ENCODE measurements around the gene VASP.

DNA sequence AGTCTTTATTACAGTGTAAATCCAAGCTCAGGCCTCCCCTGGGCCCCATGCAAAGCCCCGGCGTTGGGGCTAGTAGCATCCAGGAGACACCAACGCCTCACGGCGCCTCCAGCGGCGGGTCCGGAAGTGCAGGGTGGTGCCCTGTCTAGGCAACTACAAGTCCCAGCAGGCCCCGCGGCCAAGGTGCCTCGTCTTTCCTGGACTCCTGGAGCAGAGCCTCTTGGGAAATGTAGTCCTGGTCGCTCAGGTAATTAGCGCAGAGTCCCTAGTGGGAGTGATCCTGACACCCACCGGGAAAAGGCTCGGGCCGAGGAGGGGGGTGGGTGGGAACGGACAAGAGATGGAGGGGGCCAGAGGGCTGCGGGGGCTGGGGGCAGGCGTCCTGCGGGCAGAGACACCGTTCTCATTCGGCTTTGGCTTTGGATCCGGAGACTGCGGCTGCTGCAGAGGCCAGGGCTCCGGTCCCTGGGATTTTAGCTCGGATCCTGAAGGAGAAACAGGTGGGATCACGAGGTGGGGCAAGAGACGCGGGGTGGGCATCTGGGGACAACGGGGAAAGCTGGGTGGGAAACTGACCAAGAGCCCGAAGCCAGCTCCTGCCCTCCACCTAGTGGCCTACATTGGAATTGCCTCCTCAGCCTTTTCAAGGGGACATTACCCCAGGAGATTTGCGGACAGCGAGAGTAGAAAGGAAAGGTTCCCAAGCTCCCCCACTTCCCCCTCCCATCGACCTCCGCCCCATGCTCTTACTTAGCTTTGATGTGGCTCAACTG is 21.8 kb upstream of the VASP start:
- TF ChIP-seq YY1 (IDR thresholded peaks at IDR 0.05; ENCODE audit: insufficient read depth, insufficient read length) (no peak), SUZ12 (IDR thresholded peaks at IDR 0.05; ENCODE audit: extremely low read depth, insufficient read depth, insufficient read length) (no peak)

All from NT2/D1 (cell line).